HG03045 (cell line): Measurements from ENCODE around the gene CAPN1.

Experiments used
- ATAC-seq: cut with Tn5 transposase; IDR thresholded peaks from one replicate; pipeline ENCODE4 v1.9.1; 2021; ENCODE audit warnings: mild to moderate bottlenecking, moderate library complexity; ENCODE audit not compliant: unreplicated experiment

CAPN1 gene

GRCh38 chr11:65188486-65188885, 6.8 kb downstream of the CAPN1 start:
- no peak for ATAC-seq

- no peak for ATAC-seq
These were observed 7.5 kb downstream of the CAPN1 start for GRCh38 chr11:65189191-65189590.

- ATAC-seq, result no peak
These were observed 12.8 kb downstream of the CAPN1 start for GRCh38 chr11:65194564-65194963.

- no peak for ATAC-seq
These were observed 22.4 kb downstream of the CAPN1 start for GRCh38 chr11:65204143-65204542.

- ATAC-seq, result no peak
These were observed 23.2 kb downstream of the CAPN1 start for GRCh38 chr11:65204646-65205601.

- no peak for ATAC-seq
These were observed 23.9 kb downstream of the CAPN1 start for GRCh38 chr11:65205602-65205967.

GRCh38 chr11:65206441-65206841, 24.7 kb downstream of the CAPN1 start:
- ATAC-seq, result no peak

GRCh38 chr11:65206901-65207300, 25.2 kb downstream of the CAPN1 start:
- no peak for ATAC-seq

GRCh38 chr11:65207918-65208784, 26.4 kb downstream of the CAPN1 start:
- no peak for ATAC-seq

- no peak for ATAC-seq
These were observed 27.3 kb downstream of the CAPN1 start for GRCh38 chr11:65208785-65209710.

- ATAC-seq, result no peak
These were observed 28.1 kb downstream of the CAPN1 start for GRCh38 chr11:65209711-65210360.

GRCh38 chr11:65210361-65210731, 28.6 kb downstream of the CAPN1 start:
- no peak for ATAC-seq

GRCh38 chr11:65210748-65211147, 29.0 kb downstream of the CAPN1 start:
- no peak for ATAC-seq

- no peak for ATAC-seq
These were observed 29.8 kb downstream of the CAPN1 start for GRCh38 chr11:65211293-65212105.

GRCh38 chr11:65212226-65212801, 30.6 kb downstream of the CAPN1 start:
- no peak for ATAC-seq

- no peak for ATAC-seq
These were observed 31.8 kb downstream of the CAPN1 start for GRCh38 chr11:65213322-65214211.

GRCh38 chr11:65214212-65214845, 32.6 kb downstream of the CAPN1 start:
- no peak for ATAC-seq
